Gastrocnemius medialis (tissue), 4 donors: Measurements from ENCODE around the gene RXFP3. TPM values are rescaled to one million over a fixed set of nuclear protein-coding genes. Genes with fewer than 3 reads are reported as not detected.

Experiments used
- ATAC-seq, 2 donors: fragments of 150-250 bp; one replicate each; pipeline ENCODE4 v1.9.1; 2016
- DNase-seq, 2 donors: peaks; one replicate each; pipeline ENCODE4 v3.0.0-alpha.2; 2019
- H3K27ac ChIP-seq, 4 donors: fragments of 200-600 bp; sonication (generic); 1 replicate in 1 of 4; 2 replicates in 3 of 4; pipeline ENCODE4 v1.5.1; 2016 to 2018; ENCODE audit warnings: mild to moderate bottlenecking in 2 of 4, moderate library complexity in 1 of 4
- H3K27me3 ChIP-seq, 3 donors: fragments of 200-600 bp; sonication (generic) in 2 of 3; 1 replicate in 1 of 3; 2 replicates in 2 of 3; pipeline versions ENCODE4 v1.5.1 to v1.6.0; 2016 to 2019; ENCODE audit warnings: mild to moderate bottlenecking in 1 of 3, moderate library complexity in 1 of 3
- H3K36me3 ChIP-seq, 2 donors: fragments of 200-600 bp; sonication (generic) in 1 of 2; one replicate each; pipeline ENCODE4 v1.5.1; 2017 to 2018
- H3K4me1 ChIP-seq, 2 donors: fragments of 200-600 bp; sonication (generic) in 1 of 2; one replicate each; pipeline ENCODE4 v1.5.1; 2016 to 2017; ENCODE audit warnings: mild to moderate bottlenecking in 2 of 2
- H3K4me3 ChIP-seq, 4 donors: fragments of 200-600 bp; sonication (generic) in 3 of 4; 1 replicate in 1 of 4; 2 replicates in 3 of 4; pipeline ENCODE4 v1.5.1; 2016 to 2019; ENCODE audit warnings: mild to moderate bottlenecking in 2 of 4
- H3K9me3 ChIP-seq, 3 donors: fragments of 200-600 bp; sonication (generic) in 2 of 3; 1 replicate in 1 of 3; 2 replicates in 2 of 3; pipeline ENCODE4 v1.5.1; 2016 to 2019
- POLR2A ChIP-seq, 2 donors: fragments of 450-650 bp; IDR thresholded peaks; one replicate each; pipeline ENCODE4 v1.6.1; 2017; ENCODE audit warnings: antibody characterized with exemption in 2 of 2, mild to moderate bottlenecking in 2 of 2, moderate library complexity in 2 of 2
- in situ Hi-C, 4 donors: fragments of 200-750 bp; cut with MboI; loops; one replicate each; pipeline versions ENCODE4 v1.15.0 to v1.8.0; 2017; ENCODE audit warnings: low sequenced_read_pairs in 4 of 4
- intact Hi-C: fragments of 100-400 bp; cut with DNase I; formaldehyde crosslinking; loops from one replicate; pipeline ENCODE4 v1.15.1; 2023; ENCODE audit warnings: low total_unique reads
- total RNA-seq, 4 donors: library from RNA; depleted of rRNA; stranded (reverse); fragments of >200 nt; gene quantifications; one replicate each; pipeline versions ENCODE4 v1.1.0 to v1.2.3, GENCODE V29; 2016
- TF ChIP-seq, protein P1 (sequence below), 5 experiments: fragments of 450-650 bp in 3 of 5; fragments of 200-600 bp in 2 of 5; sonication (generic) in 2 of 5; IDR thresholded peaks in 4 of 5; conservative IDR thresholded peaks in 1 of 5; 1 replicate in 4 of 5; 2 replicates in 1 of 5; pipeline ENCODE4 v1.5.1; 2016 to 2019; ENCODE audit warnings: antibody characterized with exemption in 5 of 5, mild to moderate bottlenecking in 3 of 5, moderate library complexity in 3 of 5

Gene RXFP3
- total RNA-seq, 4 donors from 2014 or later, result not detected

GRCh38 chr5:33985447-33985846 lies 49.3 kb downstream of the RXFP3 start:
- TF ChIP-seq, protein P1, sequence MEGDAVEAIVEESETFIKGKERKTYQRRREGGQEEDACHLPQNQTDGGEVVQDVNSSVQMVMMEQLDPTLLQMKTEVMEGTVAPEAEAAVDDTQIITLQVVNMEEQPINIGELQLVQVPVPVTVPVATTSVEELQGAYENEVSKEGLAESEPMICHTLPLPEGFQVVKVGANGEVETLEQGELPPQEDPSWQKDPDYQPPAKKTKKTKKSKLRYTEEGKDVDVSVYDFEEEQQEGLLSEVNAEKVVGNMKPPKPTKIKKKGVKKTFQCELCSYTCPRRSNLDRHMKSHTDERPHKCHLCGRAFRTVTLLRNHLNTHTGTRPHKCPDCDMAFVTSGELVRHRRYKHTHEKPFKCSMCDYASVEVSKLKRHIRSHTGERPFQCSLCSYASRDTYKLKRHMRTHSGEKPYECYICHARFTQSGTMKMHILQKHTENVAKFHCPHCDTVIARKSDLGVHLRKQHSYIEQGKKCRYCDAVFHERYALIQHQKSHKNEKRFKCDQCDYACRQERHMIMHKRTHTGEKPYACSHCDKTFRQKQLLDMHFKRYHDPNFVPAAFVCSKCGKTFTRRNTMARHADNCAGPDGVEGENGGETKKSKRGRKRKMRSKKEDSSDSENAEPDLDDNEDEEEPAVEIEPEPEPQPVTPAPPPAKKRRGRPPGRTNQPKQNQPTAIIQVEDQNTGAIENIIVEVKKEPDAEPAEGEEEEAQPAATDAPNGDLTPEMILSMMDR (IDR thresholded peaks at IDR 0.05 in 4 of 5, conservative IDR thresholded peaks at IDR 0.05 in 1 of 5), result no peak
- TF ChIP-seq POLR2A (IDR thresholded peaks at IDR 0.05), result no peak
- Histone ChIP-seq H3K36me3 (peaks cover 0 to 25% of the 10 kb centered on the region in 2 donors), H3K27me3 (no peaks in the 10 kb centered on the region), H3K9me3 (no peaks in the 10 kb centered on the region), H3K4me1 (no peaks in the 10 kb centered on the region), H3K27ac (no peak overlapping the region), H3K4me3 (no peak overlapping the region)
- intact Hi-C loops, result no loop called here
- in situ Hi-C loops, result loop anchor here in 2 of 4 donors (25.0 kb wide), 1 partner anchor 477 kb away; no protein-coding TSS in a partner anchor
- DNase-seq (no peak), ATAC-seq (no peak)

Other genes with a start within 250 kb of the RXFP3 start
- gene ADAMTS12, start 44.4 kb upstream of the RXFP3 start, total RNA-seq, result 1 to 10 TPM in 3 of 4 donors, under 1 TPM in 1; 0.49 to 3.1 (median 2.5) TPM
- gene SLC45A2, start 48.3 kb downstream of the RXFP3 start, total RNA-seq, result not detected
- 10 to 100 TPM in 1 of 4 donors, 1 to 10 TPM in 3; 2.5 to 15.3 (median 3.1) TPM for gene AMACR, start 71.7 kb downstream of the RXFP3 start, total RNA-seq
- under 1 TPM in 2 of 4 donors, not detected in 2; 0.33 to 1.00 TPM for gene C1QTNF3, start 106.8 kb downstream of the RXFP3 start, total RNA-seq